SHP77 treated with DMSO at 0.1 percent for 48 hours (cell line): ENCODE results near the gene KCNJ16.

Experiments
- DNase-seq: peaks from one replicate; lab custom pipeline; 2025; lab: John Stamatoyannopoulos, UW

KCNJ16 gene

GRCh38 chr17:70070305-70071027 is 4.6 kb upstream of the KCNJ16 start:
- no peak for DNase-seq

- no peak for DNase-seq
Measured at GRCh38 chr17:70071127-70071526, 3.9 kb upstream of the KCNJ16 start.

- DNase-seq, result no peak
Measured at GRCh38 chr17:70071620-70072019, 3.4 kb upstream of the KCNJ16 start.

GRCh38 chr17:70072546-70073309 is 2.3 kb upstream of the KCNJ16 start:
- DNase-seq, result no peak

GRCh38 chr17:70073310-70073709 is 1.7 kb upstream of the KCNJ16 start:
- DNase-seq, result no peak

GRCh38 chr17:70073799-70074198 is 1.2 kb upstream of the KCNJ16 start:
- DNase-seq, result no peak

- no peak for DNase-seq
Measured at GRCh38 chr17:70074236-70074830, 692 bp upstream of the KCNJ16 start.

GRCh38 chr17:70076189-70076588 is 1.2 kb downstream of the KCNJ16 start:
- DNase-seq, result no peak

GRCh38 chr17:70076831-70077230 is 1.8 kb downstream of the KCNJ16 start:
- DNase-seq, result no peak

- DNase-seq, result no peak
Measured at GRCh38 chr17:70078549-70078948, 3.5 kb downstream of the KCNJ16 start.

GRCh38 chr17:70078994-70079531 is 4.0 kb downstream of the KCNJ16 start:
- DNase-seq, result no peak

GRCh38 chr17:70080541-70081347 is 5.7 kb downstream of the KCNJ16 start:
- no peak for DNase-seq

GRCh38 chr17:70081885-70082284 is 6.9 kb downstream of the KCNJ16 start:
- no peak for DNase-seq

- DNase-seq, result no peak
Measured at GRCh38 chr17:70084476-70084875, 9.5 kb downstream of the KCNJ16 start.

GRCh38 chr17:70086516-70086915 is 11.5 kb downstream of the KCNJ16 start:
- no peak for DNase-seq

- DNase-seq, result no peak
Measured at GRCh38 chr17:70089513-70090148, 14.6 kb downstream of the KCNJ16 start.

GRCh38 chr17:70091005-70091568 is 16.1 kb downstream of the KCNJ16 start:
- DNase-seq, result no peak

- no peak for DNase-seq
Measured at GRCh38 chr17:70091696-70092095, 16.7 kb downstream of the KCNJ16 start.

- no peak for DNase-seq
Measured at GRCh38 chr17:70093163-70093562, 18.1 kb downstream of the KCNJ16 start.

- DNase-seq, result no peak
Measured at GRCh38 chr17:70095455-70095854, 20.4 kb downstream of the KCNJ16 start.

GRCh38 chr17:70096861-70097260 is 21.8 kb downstream of the KCNJ16 start:
- DNase-seq, result no peak
